Stimulated activated CD8-positive, alpha-beta memory T cell treated with anti-CD3 and anti-CD28 coated beads, Interleukin-12 subunit alpha, Interleukin-12 subunit beta, amount 100 ng/mL, for 4 hours (primary cell): ENCODE results near the gene SLC7A4.
A peak's percentile ranks its signal among the peaks of the same experiment; 100 is the strongest.
"Not testable (repeated sequence)": the region's sequence is repeated elsewhere in the genome, so short reads cannot be mapped to it uniquely, and the experiment has no call there.

Experiments used
- DNase-seq: peaks from one replicate; pipeline ENCODE4 v3.0.0-alpha.2; 2020; ENCODE audit warnings: low read depth

The SLC7A4 gene

GRCh38 chr22:21016644-21017420 is 15.5 kb downstream of the SLC7A4 start:
- no peak for DNase-seq

GRCh38 chr22:21015466-21016006 is 16.8 kb downstream of the SLC7A4 start:
- no peak for DNase-seq

GRCh38 chr22:21014726-21015465 is 17.5 kb downstream of the SLC7A4 start, which contains the start of gene P2RX6:
Gene P2RX6, plus strand, starts transcription at chr22:21015165. Its CDS starts 10 bp downstream, at chr22:21015175.
- DNase-seq = no peak

GRCh38 chr22:21014202-21014725 is 18.1 kb downstream of the SLC7A4 start:
- peak; percentile 74 for DNase-seq

- no peak for DNase-seq
Measured at GRCh38 chr22:21013657-21014201, 18.6 kb downstream of the SLC7A4 start.

- DNase-seq = no peak
Measured at GRCh38 chr22:21012446-21013407, 19.6 kb downstream of the SLC7A4 start.

- DNase-seq = no peak
Measured at GRCh38 chr22:21010426-21011113, 21.8 kb downstream of the SLC7A4 start.

GRCh38 chr22:21009638-21010425 is 22.5 kb downstream of the SLC7A4 start:
- no peak for DNase-seq

GRCh38 chr22:21009208-21009607 is 23.2 kb downstream of the SLC7A4 start:
- DNase-seq = not testable (repeated sequence)

GRCh38 chr22:21003782-21004181 is 28.6 kb downstream of the SLC7A4 start:
- DNase-seq = no peak

- DNase-seq = peak; percentile 94
Measured at GRCh38 chr22:21001601-21002325, 30.6 kb downstream of the SLC7A4 start, which contains the start of gene THAP7. Gene THAP7, minus strand, starts transcription at chr22:21002118. Its CDS starts 207 bp downstream, at chr22:21001911.

GRCh38 chr22:21000987-21001600 is 31.3 kb downstream of the SLC7A4 start:
- DNase-seq = no peak

GRCh38 chr22:21000207-21000986 is 32.0 kb downstream of the SLC7A4 start:
- no peak for DNase-seq

GRCh38 chr22:20999350-21000206 is 32.8 kb downstream of the SLC7A4 start:
- DNase-seq = no peak

- DNase-seq = no peak
Measured at GRCh38 chr22:20998411-20999336, 33.7 kb downstream of the SLC7A4 start.
